GM12878 (cell line): ENCODE results near the gene SERPINE1. TPM values are rescaled to one million over a fixed set of nuclear protein-coding genes. Genes with fewer than 3 reads are reported as not detected.

Experiments used
- ATAC-seq: fragments of 200-7000 bp; cut with Tn5 transposase; 3 replicates; pipeline ENCODE4 v1.9.1; 2020; ENCODE audit warnings: mild to moderate bottlenecking, moderate library complexity
- BruUV-seq: library from RNA; stranded (reverse); fragments of 400-500 nt; replicated peaks from 2 replicates; lab custom pipeline; 2021; lab: Mats Ljungman, UMichigan
- CTCF ChIA-PET: fragments of 300-600 bp; sonication (Branson Sonifier 250); formaldehyde crosslinking; extraction: SDS; loops from one replicate; lab custom pipeline; 2021; ENCODE audit warnings: inconsistent platforms; lab: Yijun Ruan, JAX
- POLR2A ChIA-PET: fragments of 350-600 bp; formaldehyde crosslinking; extraction: SDS; loops from one replicate; lab custom pipeline; 2021; ENCODE audit warnings: inconsistent platforms; lab: Charles Lee
- RAD21 ChIA-PET: fragments of 300-600 bp; sonication (Branson Sonifier 250); formaldehyde crosslinking; loops from one replicate; lab custom pipeline; 2023; ENCODE audit warnings: antibody characterized with exemption; ENCODE audit not compliant: unreplicated experiment; lab: Charles Lee
- SMC1A ChIA-PET: fragments of 300-600 bp; sonication (Branson Sonifier 250); formaldehyde crosslinking; loops from one replicate; lab custom pipeline; 2023; ENCODE audit not compliant: unreplicated experiment, uncharacterized antibody; lab: Charles Lee
- DNase-seq: peaks from one replicate; pipeline ENCODE4 v3.0.0-alpha.2; 2011; ENCODE audit warnings: low read depth, low spot score
- FAIRE-seq: peaks from 3 replicates; lab custom pipeline; 2011; peaks lifted over from hg19 to GRCh38; lab: Jason Lieb, UNC
- H2AFZ ChIP-seq: 2 replicates; pipeline ENCODE4 v1.6.0; 2011; ENCODE audit warnings: low read depth, low read length, control low read depth; ENCODE audit not compliant: control insufficient read depth
- H3K27ac ChIP-seq: 2 replicates; pipeline ENCODE4 v1.5.1; 2011; ENCODE audit warnings: control low read depth; ENCODE audit not compliant: control insufficient read depth, insufficient read depth
- H3K27me3 ChIP-seq, 2 experiments: replicated peaks in 1 of 2; 2 replicates each; pipeline versions ENCODE4 v1.6.0 to v1.6.1; 2011; ENCODE audit warnings: low read length in 1 of 2; ENCODE audit not compliant: control insufficient read depth in 2 of 2, insufficient read depth in 2 of 2
- H3K36me3 ChIP-seq, 2 experiments: 2 replicates each; pipeline ENCODE4 v1.5.1; 2011; ENCODE audit warnings: low read length in 1 of 2; ENCODE audit not compliant: control insufficient read depth in 2 of 2, insufficient read depth in 2 of 2
- H3K4me1 ChIP-seq: 2 replicates; pipeline ENCODE4 v1.6.1; 2011; ENCODE audit warnings: mild to moderate bottlenecking, low read length, moderate library complexity, mixed read lengths; ENCODE audit not compliant: control insufficient read depth, insufficient read depth
- H3K4me2 ChIP-seq: 2 replicates; pipeline ENCODE4 v1.6.0; 2011; ENCODE audit warnings: control low read depth; ENCODE audit not compliant: control insufficient read depth, insufficient read depth
- H3K4me3 ChIP-seq: fragments of 200-600 bp; sonication (generic); 2 replicates; pipeline ENCODE4 v1.5.1; 2016
- H3K79me2 ChIP-seq: 2 replicates; pipeline ENCODE4 v1.6.0; 2011; ENCODE audit warnings: low read length; ENCODE audit not compliant: control insufficient read depth, insufficient read depth
- H3K9ac ChIP-seq: 2 replicates; pipeline ENCODE4 v1.8.0; 2011; ENCODE audit warnings: low read length, control low read depth, mixed read lengths; ENCODE audit not compliant: control insufficient read depth, insufficient read depth
- H3K9me3 ChIP-seq: replicated peaks from 3 replicates; pipeline ENCODE4 v1.5.1; 2011; ENCODE audit warnings: mild to moderate bottlenecking, low read length; ENCODE audit not compliant: control insufficient read depth, insufficient read depth
- H4K20me1 ChIP-seq: 2 replicates; pipeline ENCODE4 v1.6.0; 2011; ENCODE audit not compliant: control insufficient read depth, insufficient read depth
- BCLAF1 ChIP-seq: fragments of 450-650 bp; IDR thresholded peaks from 2 replicates; pipeline ENCODE4 v1.6.1; 2017; ENCODE audit warnings: antibody characterized with exemption, mild to moderate bottlenecking, moderate library complexity
- E2F4 ChIP-seq: IDR thresholded peaks from 2 replicates; pipeline ENCODE4 v1.6.1; 2012; ENCODE audit warnings: low read depth, low read length, improper control_type of control experiment
- IRF5 ChIP-seq: fragments of 450-650 bp; IDR thresholded peaks from 2 replicates; pipeline ENCODE4 v1.6.1; 2017; ENCODE audit warnings: borderline replicate concordance
- KDM1A ChIP-seq: fragments of 200-600 bp; sonication (generic); IDR thresholded peaks from 2 replicates; pipeline ENCODE4 v1.6.1; 2016; ENCODE audit warnings: borderline replicate concordance
- RBBP5 ChIP-seq: fragments of 200-600 bp; sonication (generic); conservative IDR thresholded peaks from 2 replicates; pipeline ENCODE4 v1.6.1; 2016
- SUZ12 ChIP-seq: fragments of 200-600 bp; sonication (generic); IDR thresholded peaks from one replicate; pipeline ENCODE4 v1.6.1; 2018; ENCODE audit warnings: antibody characterized with exemption, mild to moderate bottlenecking; ENCODE audit not compliant: unreplicated experiment
- TAF1 ChIP-seq: IDR thresholded peaks from 2 replicates; pipeline ENCODE4 v1.6.1; 2011; ENCODE audit warnings: mild to moderate bottlenecking, low read depth, low read length, borderline replicate concordance
- USF2 ChIP-seq: IDR thresholded peaks from 2 replicates; pipeline ENCODE4 v1.6.1; 2011; ENCODE audit warnings: low read depth, low read length, improper control_type of control experiment, borderline replicate concordance
- WGBS: methylation state at CpG from one replicate; pipeline ENCODE4 v1.1.6; 2016; ENCODE audit warnings: low lambda C conversion rate; ENCODE audit not compliant: insufficient replicate concordance, insufficient coverage; ENCODE audit errors: missing lambda C conversion rate; 5-methylcytosine and 5-hydroxymethylcytosine counted together
- in situ Hi-C: fragments of 300-500 bp; cut with MboI; formaldehyde crosslinking; loops from 9 replicates; pipeline ENCODE4 v1.14.3; 2018; ENCODE audit warnings: mixed read lengths
- intact Hi-C: fragments of 100-400 bp; cut with micrococcal nuclease; formaldehyde crosslinking; loops from one replicate; pipeline ENCODE4 v1.14.2; 2022; ENCODE audit not compliant: unreplicated experiment
- polyA plus RNA-seq, 11 experiments: library from polyadenylated mRNA; depleted of rRNA in 4 of 11; unstranded in 6 of 11; stranded (reverse) in 5 of 11; fragments of >200 nt; fragmentation: Nextera tagmentation in 4 of 11; fragmentation: Illumina TruSeq in 1 of 11; extraction: Ambion mirVana in 4 of 11; extraction: Trizol in 1 of 11; gene quantifications; 1 replicate in 1 of 11; 2 replicates in 10 of 11; pipeline versions ENCODE4 v1.2.1 to v1.2.3, GENCODE V29; 2011 to 2016; ENCODE audit warnings: inconsistent platforms in 2 of 11, missing spikeins in 2 of 11, low read depth in 1 of 11
- total RNA-seq, 4 experiments: library from RNA; depleted of rRNA in 3 of 4; stranded (reverse); fragments of >200 nt in 3 of 4; fragmentation: Illumina TruSeq in 1 of 4; extraction: Trizol in 1 of 4; gene quantifications; 2 replicates each; pipeline versions ENCODE4 v1.2.1 to v1.2.3, GENCODE V29; 2013 to 2021

Gene SERPINE1
- total and polyA plus RNA-seq, 10 of the 15 experiments (the other 5 are each of a cell fraction or from before 2014, with no cell fraction given) = 0.20 to 2.4 (median 0.44) TPM

GRCh38 chr7:101093906-101094305 is 33.0 kb upstream of the SERPINE1 start:
- peaks cover 0 to 2% of the 10 kb centered on the region in 2 experiments; a peak in 2 of 4 replicates for H3K36me3 ChIP-seq
- TF ChIP-seq USF2 = no peak
- no peak for TF ChIP-seq KDM1A
- no peak for TF ChIP-seq TAF1
- no peak for TF ChIP-seq IRF5
- TF ChIP-seq SUZ12 = no peak
- no peak for TF ChIP-seq E2F4
- no peak for TF ChIP-seq BCLAF1
- TF ChIP-seq RBBP5 = no peak
- intact Hi-C loops = no loop called here
- BruUV-seq = no TSS peak
- no peak overlapping the region for H3K27ac ChIP-seq
- H3K9me3 ChIP-seq = no peaks in the 10 kb centered on the region
- DNase-seq (no peak), FAIRE-seq (no peak), ATAC-seq (no peak)
- POLR2A ChIA-PET = no interaction called here
- CTCF ChIA-PET = no interaction called here
- RAD21 ChIA-PET = no interaction called here
- H3K9ac ChIP-seq = no peak overlapping the region
- 0 out of 2 replicates have a peak, but pooled peaks cover 3% of the 10 kb centered on the region for H4K20me1 ChIP-seq
- no peaks in the 10 kb centered on the region for H3K4me1 ChIP-seq
- peaks cover 5% of the 10 kb centered on the region for H3K79me2 ChIP-seq
- H2AFZ ChIP-seq = no peak overlapping the region
- no peaks in the 10 kb centered on the region for H3K27me3 ChIP-seq
- in situ Hi-C loops = no loop called here
- H3K4me3 ChIP-seq = no peak overlapping the region
- H3K4me2 ChIP-seq = no peak overlapping the region
- WGBS = 97% methylated on average over 4 of the region's 4 CpGs
- SMC1A ChIA-PET = no interaction called here
